Smooth muscle cell (in vitro differentiated cells): ENCODE results near the gene ATP8A1. TPM values are rescaled to one million over a fixed set of nuclear protein-coding genes. Genes with fewer than 3 reads are reported as not detected.

Experiments used
- DNase-seq: peaks from one replicate; lab custom pipeline; 2025; ENCODE audit not compliant: unreplicated experiment; lab: John Stamatoyannopoulos, UW
- H2AFZ ChIP-seq: fragments of 200-600 bp; sonication (generic); 2 replicates; pipeline ENCODE4 v1.6.0; 2016; ENCODE audit warnings: antibody characterized with exemption, low read depth, mild to moderate bottlenecking
- H3F3A ChIP-seq: fragments of 200-600 bp; sonication (generic); 2 replicates; pipeline ENCODE4 v1.6.0; 2017; ENCODE audit warnings: antibody characterized with exemption, low read depth
- H3K27ac ChIP-seq: fragments of 200-600 bp; sonication (generic); 2 replicates; pipeline ENCODE4 v1.5.1; 2016; ENCODE audit warnings: low read depth, mild to moderate bottlenecking
- H3K27me3 ChIP-seq: fragments of 200-600 bp; sonication (generic); 2 replicates; pipeline ENCODE4 v1.6.1; 2016; ENCODE audit warnings: low read depth, mild to moderate bottlenecking
- H3K36me3 ChIP-seq: fragments of 200-600 bp; sonication (generic); 2 replicates; pipeline ENCODE4 v1.5.1; 2016; ENCODE audit warnings: low read depth
- H3K4me1 ChIP-seq: fragments of 200-600 bp; sonication (generic); 2 replicates; pipeline ENCODE4 v1.5.1; 2016; ENCODE audit warnings: low read depth
- H3K4me2 ChIP-seq: fragments of 200-600 bp; sonication (generic); 2 replicates; pipeline ENCODE4 v1.6.0; 2016; ENCODE audit warnings: mild to moderate bottlenecking
- H3K4me3 ChIP-seq: fragments of 200-600 bp; sonication (generic); 2 replicates; pipeline ENCODE4 v1.5.1; 2016; ENCODE audit warnings: mild to moderate bottlenecking
- H3K79me2 ChIP-seq: fragments of 200-600 bp; sonication (generic); 2 replicates; pipeline ENCODE4 v1.6.0; 2016; ENCODE audit warnings: low read depth, mild to moderate bottlenecking
- H3K9ac ChIP-seq: fragments of 200-600 bp; sonication (generic); 2 replicates; pipeline ENCODE4 v1.6.0; 2016; ENCODE audit warnings: low read depth
- H3K9me3 ChIP-seq: fragments of 200-600 bp; sonication (generic); replicated peaks from 2 replicates; pipeline ENCODE4 v1.5.1; 2016; ENCODE audit warnings: low read depth
- H4K20me1 ChIP-seq: fragments of 200-600 bp; sonication (generic); 2 replicates; pipeline ENCODE4 v1.6.0; 2016; ENCODE audit warnings: low read depth
- WGBS: methylation state at CpG from one replicate; pipeline ENCODE4 v1.1.7; 2016; ENCODE audit warnings: low lambda C conversion rate; 5-methylcytosine and 5-hydroxymethylcytosine counted together
- polyA plus RNA-seq: library from polyadenylated mRNA; unstranded; fragments of >200 nt; fragmentation: Nextera tagmentation; extraction: Ambion mirVana; gene quantifications from 2 replicates; pipeline ENCODE4 v1.2.1, GENCODE V29; 2016
- total RNA-seq: library from RNA; depleted of rRNA; stranded (reverse); fragments of >200 nt; gene quantifications from 2 replicates; pipeline ENCODE4 v1.2.3, GENCODE V29; 2014
- TF ChIP-seq, protein P1 (sequence below): fragments of 200-600 bp; sonication (generic); IDR thresholded peaks from 2 replicates; pipeline ENCODE4 v1.5.1; 2017; ENCODE audit warnings: borderline replicate concordance, mild to moderate bottlenecking, antibody characterized with exemption; ENCODE audit not compliant: insufficient read depth, poor library complexity, severe bottlenecking

The ATP8A1 gene
- total and polyA plus RNA-seq, 2 experiments from 2014 or later: 1.8 TPM; not detected in 1

GRCh38 chr4:42391355-42391664, 265.6 kb downstream of the ATP8A1 start:
- no peaks in the 10 kb centered on the region for H3K36me3 ChIP-seq
- no peak overlapping the region for H3K4me2 ChIP-seq
- no peak overlapping the region for H3K27ac ChIP-seq
- H3K4me3 ChIP-seq: no peak overlapping the region
- no peak overlapping the region for H2AFZ ChIP-seq
- H3K9ac ChIP-seq: no peak overlapping the region
- H3K4me1 ChIP-seq: no peaks in the 10 kb centered on the region
- no peaks in the 10 kb centered on the region for H3K9me3 ChIP-seq
- H3K79me2 ChIP-seq: no peaks in the 10 kb centered on the region
- no peaks in the 10 kb centered on the region for H4K20me1 ChIP-seq
- no peaks in the 10 kb centered on the region for H3F3A ChIP-seq
- H3K27me3 ChIP-seq: peaks cover 23% of the 10 kb centered on the region
- TF ChIP-seq, protein P1, sequence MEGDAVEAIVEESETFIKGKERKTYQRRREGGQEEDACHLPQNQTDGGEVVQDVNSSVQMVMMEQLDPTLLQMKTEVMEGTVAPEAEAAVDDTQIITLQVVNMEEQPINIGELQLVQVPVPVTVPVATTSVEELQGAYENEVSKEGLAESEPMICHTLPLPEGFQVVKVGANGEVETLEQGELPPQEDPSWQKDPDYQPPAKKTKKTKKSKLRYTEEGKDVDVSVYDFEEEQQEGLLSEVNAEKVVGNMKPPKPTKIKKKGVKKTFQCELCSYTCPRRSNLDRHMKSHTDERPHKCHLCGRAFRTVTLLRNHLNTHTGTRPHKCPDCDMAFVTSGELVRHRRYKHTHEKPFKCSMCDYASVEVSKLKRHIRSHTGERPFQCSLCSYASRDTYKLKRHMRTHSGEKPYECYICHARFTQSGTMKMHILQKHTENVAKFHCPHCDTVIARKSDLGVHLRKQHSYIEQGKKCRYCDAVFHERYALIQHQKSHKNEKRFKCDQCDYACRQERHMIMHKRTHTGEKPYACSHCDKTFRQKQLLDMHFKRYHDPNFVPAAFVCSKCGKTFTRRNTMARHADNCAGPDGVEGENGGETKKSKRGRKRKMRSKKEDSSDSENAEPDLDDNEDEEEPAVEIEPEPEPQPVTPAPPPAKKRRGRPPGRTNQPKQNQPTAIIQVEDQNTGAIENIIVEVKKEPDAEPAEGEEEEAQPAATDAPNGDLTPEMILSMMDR: no peak
- no peak for DNase-seq
- WGBS: 92% methylated on average over 2 of the region's 2 CpGs

GRCh38 chr4:42390622-42391354, 266.1 kb downstream of the ATP8A1 start:
- 79% methylated on average over 10 of the region's 10 CpGs for WGBS
- Histone ChIP-seq H3F3A (no peaks in the 10 kb centered on the region), H4K20me1 (no peaks in the 10 kb centered on the region), H3K4me1 (no peaks in the 10 kb centered on the region), H3K9me3 (no peaks in the 10 kb centered on the region), H3K4me3 (no peak overlapping the region), H3K36me3 (no peaks in the 10 kb centered on the region), H3K27me3 (peaks cover 18% of the 10 kb centered on the region), H3K4me2 (no peak overlapping the region), H3K79me2 (no peaks in the 10 kb centered on the region), H3K9ac (no peak overlapping the region), H3K27ac (no peak overlapping the region), H2AFZ (no peak overlapping the region)
- TF ChIP-seq, protein P1: no peak
- DNase-seq: no peak

- no peak for DNase-seq
- H2AFZ ChIP-seq: no peak overlapping the region
- no peaks in the 10 kb centered on the region for H3F3A ChIP-seq
- no peaks in the 10 kb centered on the region for H3K79me2 ChIP-seq
- H3K27ac ChIP-seq: no peak overlapping the region
- H3K9me3 ChIP-seq: no peaks in the 10 kb centered on the region
- no peak overlapping the region for H3K9ac ChIP-seq
- 100% methylated on average over 1 of the region's 1 CpG for WGBS
- H4K20me1 ChIP-seq: no peaks in the 10 kb centered on the region
- H3K36me3 ChIP-seq: no peaks in the 10 kb centered on the region
- H3K4me3 ChIP-seq: no peak overlapping the region
- no peaks in the 10 kb centered on the region for H3K27me3 ChIP-seq
- TF ChIP-seq, protein P1: no peak
- no peaks in the 10 kb centered on the region for H3K4me1 ChIP-seq
- H3K4me2 ChIP-seq: no peak overlapping the region
Observed at GRCh38 chr4:42385516-42385915, 271.4 kb downstream of the ATP8A1 start.

DNA sequence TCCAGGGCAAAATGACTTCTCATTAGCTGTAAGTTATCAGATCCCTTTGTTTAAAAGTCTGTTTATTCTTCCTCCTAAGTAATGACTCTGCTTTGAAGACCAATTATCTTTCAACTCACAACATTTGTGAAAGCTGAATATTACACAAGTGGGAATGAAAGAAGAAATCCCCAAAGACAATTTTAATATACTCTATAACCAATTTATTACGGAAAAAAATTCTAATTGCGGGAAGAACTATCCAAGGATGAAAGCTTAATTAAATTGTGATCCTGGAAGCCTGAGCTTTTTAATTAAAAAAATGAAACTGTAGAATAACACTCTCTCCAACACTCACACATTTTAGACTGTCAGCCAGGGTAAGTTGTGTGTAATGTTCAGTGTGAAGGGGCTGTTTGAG, 275.2 kb downstream of the ATP8A1 start:
- TF ChIP-seq, protein P1: no peak
- no peak overlapping the region for H3K4me3 ChIP-seq
- no peak overlapping the region for H3K27ac ChIP-seq

More for the DNA sequence above, 275.2 kb downstream of the ATP8A1 start:
- Histone ChIP-seq H3K79me2 (no peaks in the 10 kb centered on the region), H4K20me1 (no peaks in the 10 kb centered on the region), H3K27me3 (no peaks in the 10 kb centered on the region), H3F3A (no peaks in the 10 kb centered on the region), H2AFZ (no peak overlapping the region), H3K9me3 (no peaks in the 10 kb centered on the region), H3K36me3 (no peaks in the 10 kb centered on the region), H3K9ac (no peak overlapping the region), H3K4me2 (no peak overlapping the region), H3K4me1 (no peaks in the 10 kb centered on the region)
- no peak for DNase-seq
- 93% methylated on average over 2 of the region's 2 CpGs for WGBS
